GM12878 (cell line): ENCODE results near the gene LYPLA2. TPM values are rescaled to one million over a fixed set of nuclear protein-coding genes. Genes with fewer than 3 reads are reported as not detected.

Source experiments
- ATAC-seq: fragments of 200-7000 bp; cut with Tn5 transposase; 3 replicates; pipeline ENCODE4 v1.9.1; 2020; ENCODE audit warnings: mild to moderate bottlenecking, moderate library complexity
- BruUV-seq: library from RNA; stranded (reverse); fragments of 400-500 nt; replicated peaks from 2 replicates; lab custom pipeline; 2021; lab: Mats Ljungman, UMichigan
- CTCF ChIA-PET: fragments of 300-600 bp; sonication (Branson Sonifier 250); formaldehyde crosslinking; extraction: SDS; loops from one replicate; lab custom pipeline; 2021; ENCODE audit warnings: inconsistent platforms; lab: Yijun Ruan, JAX
- POLR2A ChIA-PET: fragments of 350-600 bp; formaldehyde crosslinking; extraction: SDS; loops from one replicate; lab custom pipeline; 2021; ENCODE audit warnings: inconsistent platforms; lab: Charles Lee
- RAD21 ChIA-PET: fragments of 300-600 bp; sonication (Branson Sonifier 250); formaldehyde crosslinking; loops from one replicate; lab custom pipeline; 2023; ENCODE audit warnings: antibody characterized with exemption; ENCODE audit not compliant: unreplicated experiment; lab: Charles Lee
- SMC1A ChIA-PET: fragments of 300-600 bp; sonication (Branson Sonifier 250); formaldehyde crosslinking; loops from one replicate; lab custom pipeline; 2023; ENCODE audit not compliant: unreplicated experiment, uncharacterized antibody; lab: Charles Lee
- DNase-seq: peaks from one replicate; pipeline ENCODE4 v3.0.0-alpha.2; 2011; ENCODE audit warnings: low read depth, low spot score
- FAIRE-seq: peaks from 3 replicates; lab custom pipeline; 2011; peaks lifted over from hg19 to GRCh38; lab: Jason Lieb, UNC
- H2AFZ ChIP-seq: 2 replicates; pipeline ENCODE4 v1.6.0; 2011; ENCODE audit warnings: low read depth, low read length, control low read depth; ENCODE audit not compliant: control insufficient read depth
- H3K27ac ChIP-seq: 2 replicates; pipeline ENCODE4 v1.5.1; 2011; ENCODE audit warnings: control low read depth; ENCODE audit not compliant: control insufficient read depth, insufficient read depth
- H3K27me3 ChIP-seq, 2 experiments: replicated peaks in 1 of 2; 2 replicates each; pipeline versions ENCODE4 v1.6.0 to v1.6.1; 2011; ENCODE audit warnings: low read length in 1 of 2; ENCODE audit not compliant: control insufficient read depth in 2 of 2, insufficient read depth in 2 of 2
- H3K36me3 ChIP-seq, 2 experiments: 2 replicates each; pipeline ENCODE4 v1.5.1; 2011; ENCODE audit warnings: low read length in 1 of 2; ENCODE audit not compliant: control insufficient read depth in 2 of 2, insufficient read depth in 2 of 2
- H3K4me1 ChIP-seq: 2 replicates; pipeline ENCODE4 v1.6.1; 2011; ENCODE audit warnings: mild to moderate bottlenecking, low read length, moderate library complexity, mixed read lengths; ENCODE audit not compliant: control insufficient read depth, insufficient read depth
- H3K4me2 ChIP-seq: 2 replicates; pipeline ENCODE4 v1.6.0; 2011; ENCODE audit warnings: control low read depth; ENCODE audit not compliant: control insufficient read depth, insufficient read depth
- H3K4me3 ChIP-seq: fragments of 200-600 bp; sonication (generic); 2 replicates; pipeline ENCODE4 v1.5.1; 2016
- H3K79me2 ChIP-seq: 2 replicates; pipeline ENCODE4 v1.6.0; 2011; ENCODE audit warnings: low read length; ENCODE audit not compliant: control insufficient read depth, insufficient read depth
- H3K9ac ChIP-seq: 2 replicates; pipeline ENCODE4 v1.8.0; 2011; ENCODE audit warnings: low read length, control low read depth, mixed read lengths; ENCODE audit not compliant: control insufficient read depth, insufficient read depth
- H3K9me3 ChIP-seq: replicated peaks from 3 replicates; pipeline ENCODE4 v1.5.1; 2011; ENCODE audit warnings: mild to moderate bottlenecking, low read length; ENCODE audit not compliant: control insufficient read depth, insufficient read depth
- H4K20me1 ChIP-seq: 2 replicates; pipeline ENCODE4 v1.6.0; 2011; ENCODE audit not compliant: control insufficient read depth, insufficient read depth
- BHLHE40 ChIP-seq, 2 experiments: fragments of 450-650 bp in 1 of 2; IDR thresholded peaks; 2 replicates each; pipeline ENCODE4 v1.6.1; 2011 to 2017; ENCODE audit warnings: low read depth in 2 of 2, borderline replicate concordance in 1 of 2, improper control_type of control experiment in 1 of 2, low read length in 1 of 2, mild to moderate bottlenecking in 1 of 2
- CTCF ChIP-seq, 3 experiments: IDR thresholded peaks in 2 of 3; conservative IDR thresholded peaks in 1 of 3; 2 replicates each; pipeline ENCODE4 v1.5.1; 2011; ENCODE audit warnings: low read depth in 3 of 3, low read length in 3 of 3, mild to moderate bottlenecking in 3 of 3, control low read depth in 2 of 3, moderate library complexity in 2 of 3, inconsistent platforms in 1 of 3, mixed read lengths in 1 of 3; ENCODE audit not compliant: control insufficient read depth in 2 of 3, insufficient read depth in 1 of 3; ENCODE audit errors: extremely low read depth in 1 of 3
- EED ChIP-seq: sonication (generic); IDR thresholded peaks from 2 replicates; pipeline ENCODE4 v1.6.1; 2016; ENCODE audit warnings: antibody characterized with exemption, low read depth
- EGR1 ChIP-seq, 2 experiments: IDR thresholded peaks; 1 replicate in 1 of 2; 2 replicates in 1 of 2; pipeline ENCODE4 v1.6.1; 2011 to 2012; ENCODE audit warnings: low read depth in 2 of 2, low read length in 2 of 2, borderline replicate concordance in 1 of 2, mild to moderate bottlenecking in 1 of 2, moderate library complexity in 1 of 2
- HDGF ChIP-seq: fragments of 450-650 bp; IDR thresholded peaks from 2 replicates; pipeline ENCODE4 v1.6.1; 2016; ENCODE audit warnings: antibody characterized with exemption
- IKZF2 ChIP-seq, 2 experiments: fragments of 450-650 bp; IDR thresholded peaks; 2 replicates each; pipeline ENCODE4 v1.6.1; 2017; ENCODE audit warnings: mild to moderate bottlenecking in 2 of 2, moderate library complexity in 2 of 2
- IRF4 ChIP-seq: IDR thresholded peaks from 2 replicates; pipeline ENCODE4 v1.6.1; 2011; ENCODE audit warnings: low read depth, low read length
- MXI1 ChIP-seq: fragments of 150-350 bp; IDR thresholded peaks from 2 replicates; pipeline ENCODE4 v1.6.1; 2011; ENCODE audit warnings: low read depth, mild to moderate bottlenecking, inconsistent platforms, low read length, improper control_type of control experiment
- NBN ChIP-seq: fragments of 450-650 bp; IDR thresholded peaks from 2 replicates; pipeline ENCODE4 v1.6.1; 2016
- RAD21 ChIP-seq: IDR thresholded peaks from 2 replicates; pipeline ENCODE4 v1.6.1; 2011; ENCODE audit warnings: mild to moderate bottlenecking, low read depth, low read length, moderate library complexity; ENCODE audit not compliant: insufficient read depth
- RBBP5 ChIP-seq: fragments of 200-600 bp; sonication (generic); conservative IDR thresholded peaks from 2 replicates; pipeline ENCODE4 v1.6.1; 2016
- SMC3 ChIP-seq: IDR thresholded peaks from 2 replicates; pipeline ENCODE4 v1.6.1; 2011; ENCODE audit warnings: low read length, improper control_type of control experiment, borderline replicate concordance
- SPI1 ChIP-seq: IDR thresholded peaks from 2 replicates; pipeline ENCODE4 v1.6.1; 2011; ENCODE audit warnings: low read depth, mild to moderate bottlenecking, low read length, moderate library complexity, borderline replicate concordance; ENCODE audit not compliant: insufficient read depth
- STAT1 ChIP-seq: fragments of 450-650 bp; conservative IDR thresholded peaks from 2 replicates; pipeline ENCODE4 v1.6.1; 2014; ENCODE audit warnings: antibody characterized with exemption, mild to moderate bottlenecking
- STAT3 ChIP-seq: IDR thresholded peaks from 2 replicates; pipeline ENCODE4 v1.6.1; 2011; ENCODE audit warnings: low read depth, low read length, improper control_type of control experiment
- TCF12 ChIP-seq: IDR thresholded peaks from 2 replicates; pipeline ENCODE4 v1.6.1; 2011; ENCODE audit warnings: low read depth, mild to moderate bottlenecking, low read length
- YY1 ChIP-seq: IDR thresholded peaks from 2 replicates; pipeline ENCODE4 v1.6.1; 2011; ENCODE audit warnings: low read depth, mild to moderate bottlenecking, low read length
- ZNF24 ChIP-seq: fragments of 450-650 bp; IDR thresholded peaks from 2 replicates; pipeline ENCODE4 v1.6.1; 2017; ENCODE audit warnings: antibody characterized with exemption, mild to moderate bottlenecking
- ZSCAN29 ChIP-seq: fragments of 450-650 bp; IDR thresholded peaks from 2 replicates; pipeline ENCODE4 v1.6.1; 2017; ENCODE audit warnings: mild to moderate bottlenecking, moderate library complexity
- WGBS: methylation state at CpG from one replicate; pipeline ENCODE4 v1.1.6; 2016; ENCODE audit warnings: low lambda C conversion rate; ENCODE audit not compliant: insufficient replicate concordance, insufficient coverage; ENCODE audit errors: missing lambda C conversion rate; 5-methylcytosine and 5-hydroxymethylcytosine counted together
- in situ Hi-C: fragments of 300-500 bp; cut with MboI; formaldehyde crosslinking; loops from 9 replicates; pipeline ENCODE4 v1.14.3; 2018; ENCODE audit warnings: mixed read lengths
- intact Hi-C: fragments of 100-400 bp; cut with micrococcal nuclease; formaldehyde crosslinking; loops from one replicate; pipeline ENCODE4 v1.14.2; 2022; ENCODE audit not compliant: unreplicated experiment
- polyA plus RNA-seq, 11 experiments: library from polyadenylated mRNA; depleted of rRNA in 4 of 11; unstranded in 6 of 11; stranded (reverse) in 5 of 11; fragments of >200 nt; fragmentation: Nextera tagmentation in 4 of 11; fragmentation: Illumina TruSeq in 1 of 11; extraction: Ambion mirVana in 4 of 11; extraction: Trizol in 1 of 11; gene quantifications; 1 replicate in 1 of 11; 2 replicates in 10 of 11; pipeline versions ENCODE4 v1.2.1 to v1.2.3, GENCODE V29; 2011 to 2016; ENCODE audit warnings: inconsistent platforms in 2 of 11, missing spikeins in 2 of 11, low read depth in 1 of 11
- total RNA-seq, 4 experiments: library from RNA; depleted of rRNA in 3 of 4; stranded (reverse); fragments of >200 nt in 3 of 4; fragmentation: Illumina TruSeq in 1 of 4; extraction: Trizol in 1 of 4; gene quantifications; 2 replicates each; pipeline versions ENCODE4 v1.2.1 to v1.2.3, GENCODE V29; 2013 to 2021

The LYPLA2 gene
- total and polyA plus RNA-seq, 10 of the 15 experiments (the other 5 are each of a cell fraction or from before 2014, with no cell fraction given), result 2.7 to 129 (median 62.3) TPM

GRCh38 chr1:23810818-23811540, 20.0 kb downstream of the LYPLA2 start:
- peaks cover 0 to 5% of the 10 kb centered on the region in 2 experiments; a peak in 2 of 4 replicates for H3K36me3 ChIP-seq
- H3K4me2 ChIP-seq, result no peak overlapping the region; the same call in 1 of the 2 replicates
- FAIRE-seq, result peak; percentile 56
- no peaks in the 10 kb centered on the region for H3K27me3 ChIP-seq
- peak overlapping the region; percentile 38 for H3K27ac ChIP-seq
- CTCF ChIA-PET, result interaction anchor here (0.7 to 6.7 kb wide), 38 partner anchors 9 to 253 kb away, joined by 3 to 220 read pairs (median 6); partner anchors contain the start of genes CNR2, FUCA1, GALE and HMGCL
- intact Hi-C loops, result loop anchor here (1.0 to 10.0 kb wide), 2 partner anchors 43 to 214 kb away; no protein-coding TSS in a partner anchor
- no peak overlapping the region for H3K9ac ChIP-seq
- no peaks in the 10 kb centered on the region for H3K9me3 ChIP-seq
- POLR2A ChIA-PET, result interaction anchor here (0.6 to 4.0 kb wide), 13 partner anchors 11 to 172 kb away, joined by 3 to 14 read pairs (median 5); partner anchors contain the start of genes FUCA1, GALE, HMGCL and PITHD1
- 2% methylated on average over 3 of the region's 3 CpGs for WGBS
- no peak overlapping the region for H3K4me3 ChIP-seq
- SMC1A ChIA-PET, result interaction anchor here (0.8 to 6.9 kb wide), 22 partner anchors 9 to 192 kb away, joined by 3 to 117 read pairs (median 8); partner anchors contain the start of genes CNR2, FUCA1, HMGCL and PITHD1
- H4K20me1 ChIP-seq, result no peaks in the 10 kb centered on the region
- H2AFZ ChIP-seq, result peak overlapping the region; percentile 50; the same call in 1 of the 2 replicates
- ATAC-seq, result peak; percentile 90
- DNase-seq, result peak; percentile 59
- 0 out of 2 replicates have a peak, but pooled peaks have one; percentile 40 for TF ChIP-seq TCF12
- peak; percentile 22; the same call in 1 of the 2 replicates for TF ChIP-seq EED
- 0 out of 2 replicates have a peak, but pooled peaks have one; percentile 13 for TF ChIP-seq IRF4
- 0 out of 2 replicates have a peak, but pooled peaks have one; percentile 21 for TF ChIP-seq NBN
- TF ChIP-seq STAT1, result no peak
- TF ChIP-seq RAD21, result peak; percentile 79
- no peak for TF ChIP-seq ZNF24
- peak; percentile 40; the same call in 1 of the 2 replicates for TF ChIP-seq SPI1
- TF ChIP-seq YY1, result peak; percentile 81
- no peak for TF ChIP-seq ZSCAN29
- no peak for TF ChIP-seq MXI1
- 0 out of 2 replicates have a peak, but pooled peaks have one; percentile 41 for TF ChIP-seq HDGF
- TF ChIP-seq SMC3, result peak; percentile 82
- peak; percentile 63 to 95 (median 88) for TF ChIP-seq CTCF (IDR thresholded peaks at IDR 0.05 in 2 of 3, conservative IDR thresholded peaks at IDR 0.05 in 1 of 3; ENCODE audit: control insufficient read depth in 2 of 3, extremely low read depth in 1 of 3, insufficient read depth in 1 of 3, low read depth in 3 of 3, low read length in 3 of 3)
- TF ChIP-seq RBBP5, result no peak
- no peak for TF ChIP-seq IKZF2 (IDR thresholded peaks at IDR 0.05)
- TF ChIP-seq EGR1 (IDR thresholded peaks at IDR 0.05; ENCODE audit: borderline replicate concordance in 1 of 2, low read depth in 2 of 2, low read length in 2 of 2), result no peak
- 0 out of 4 replicates have a peak, but pooled peaks of 1 of the 2 experiments have one; percentile 5 for TF ChIP-seq BHLHE40 (IDR thresholded peaks at IDR 0.05; ENCODE audit: borderline replicate concordance in 1 of 2, low read depth in 2 of 2, low read length in 1 of 2)
- TF ChIP-seq STAT3, result no peak
- TF ChIP-seq, all 136 proteins: peak for 11
- no TSS peak for BruUV-seq
- no peaks in the 10 kb centered on the region for H3K79me2 ChIP-seq
- peaks cover 35% of the 10 kb centered on the region for H3K4me1 ChIP-seq
- RAD21 ChIA-PET, result interaction anchor here (0.6 to 6.7 kb wide), 26 partner anchors 8 to 220 kb away, joined by 3 to 175 read pairs (median 5); partner anchors contain the start of genes CNR2, FUCA1 and HMGCL
- in situ Hi-C loops, result no loop called here
